ENCODE measurements around the gene EVPL.
A peak's percentile ranks its signal among the peaks of the same experiment; 100 is the strongest.
"Not testable (repeated sequence)": the region's sequence is repeated elsewhere in the genome, so short reads cannot be mapped to it uniquely, and the experiment has no call there.

The EVPL gene

DNA sequence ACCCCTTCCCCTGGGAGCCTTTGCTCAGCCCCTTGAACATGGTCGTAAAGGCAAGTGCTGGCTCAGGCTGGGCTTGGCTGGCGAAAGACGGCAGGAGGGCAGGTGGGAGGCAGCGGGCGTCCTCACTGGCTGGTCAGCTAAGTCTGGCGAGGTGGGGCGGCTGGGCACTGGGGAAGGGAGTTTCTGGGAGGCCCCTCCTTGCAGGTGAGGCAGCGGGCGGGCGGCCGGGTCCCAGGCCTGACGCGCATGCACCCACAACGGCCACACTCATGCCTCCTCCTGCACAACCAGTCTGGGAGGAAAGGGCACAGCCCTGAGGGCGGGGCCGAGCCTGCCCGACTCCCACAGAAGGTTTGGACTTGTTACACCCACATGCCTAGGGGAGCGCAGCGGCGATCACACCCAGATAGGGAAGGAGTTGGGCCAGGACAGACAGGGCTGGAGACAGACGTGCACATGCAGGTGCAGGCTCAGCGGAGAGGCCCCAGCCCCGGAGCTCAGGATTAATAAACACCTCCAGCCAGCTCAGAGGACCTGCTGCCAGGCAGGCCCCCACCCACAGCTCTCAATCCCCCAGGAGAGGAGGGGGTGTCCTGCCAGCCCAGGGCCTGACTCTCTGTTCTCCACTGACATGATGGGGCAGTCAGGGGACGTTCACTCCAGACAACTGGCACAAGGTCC lies at the start of gene EVPL:
TSS of gene EVPL (minus strand) at position 148 of the 681 bp plus-strand sequence. CDS start at position 40, 108 bp downstream.
- DNase-seq: no peak

DNA sequence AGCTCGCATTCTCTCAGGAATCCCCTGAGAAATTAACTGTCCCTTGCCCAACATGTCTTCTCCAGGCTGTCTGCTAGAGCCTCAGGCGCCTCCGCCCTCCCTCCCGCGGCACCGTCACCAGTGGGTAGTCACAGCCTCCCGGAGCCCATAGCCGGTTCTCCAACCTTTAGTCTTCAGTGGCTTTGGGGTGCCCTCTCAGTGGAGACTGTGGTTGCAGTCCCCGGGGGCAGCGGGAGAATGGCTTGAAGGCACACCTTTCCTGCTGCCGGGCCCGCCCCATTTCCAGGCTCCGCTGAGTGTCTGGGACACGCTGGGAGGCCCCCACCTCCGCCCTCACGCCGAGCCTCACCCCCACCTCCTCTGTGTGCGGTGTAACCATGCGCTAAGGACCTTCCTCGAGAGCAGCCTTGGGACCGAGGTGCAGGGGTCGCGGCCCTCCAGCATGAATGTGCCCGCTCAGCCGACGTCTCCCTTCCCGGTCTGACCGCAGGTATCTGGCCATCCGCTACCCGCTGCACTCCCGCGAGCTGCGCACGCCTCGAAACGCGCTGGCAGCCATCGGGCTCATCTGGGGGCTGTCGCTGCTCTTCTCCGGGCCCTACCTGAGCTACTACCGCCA lies 49.1 kb upstream of the EVPL start:
- DNase-seq: no peak

DNA sequence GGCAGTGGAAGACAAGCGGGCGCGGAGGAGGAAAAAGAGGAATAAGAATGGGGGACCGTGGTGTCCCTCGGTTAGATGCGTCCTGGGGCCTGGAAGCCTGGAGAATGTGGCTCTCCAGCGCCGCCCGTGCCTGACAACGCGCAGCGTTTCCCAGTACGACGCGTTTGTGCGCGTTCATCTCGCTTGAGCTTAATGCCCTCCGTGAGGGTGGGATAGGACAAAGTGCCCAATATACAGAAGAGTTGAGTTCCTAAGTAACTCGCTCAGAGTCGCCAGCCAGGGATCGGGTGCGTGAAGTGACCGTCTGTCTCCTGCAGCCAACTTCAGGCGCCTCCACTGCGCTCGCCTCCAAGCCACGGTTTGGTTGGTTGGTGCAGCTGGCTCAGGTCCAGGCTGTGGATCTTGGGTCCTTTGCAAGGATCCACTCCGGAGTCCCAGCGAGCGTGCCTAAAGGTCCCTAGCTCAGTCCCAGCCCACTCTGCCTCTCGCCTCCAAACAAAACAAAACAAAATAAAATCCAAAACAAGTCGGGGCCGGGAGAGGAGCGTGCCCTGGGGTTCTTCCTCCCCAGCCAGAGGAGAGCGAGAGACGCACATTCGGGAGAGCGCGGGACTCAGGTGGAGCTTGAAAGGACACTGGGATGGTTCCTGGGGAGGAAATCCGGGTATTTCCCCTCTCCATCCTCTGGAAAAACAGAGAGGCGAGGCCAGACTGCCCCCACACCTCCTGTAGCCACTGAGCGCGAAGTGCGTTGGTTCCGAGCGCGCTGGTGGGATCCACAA lies 48.4 kb upstream of the EVPL start:
- DNase-seq: no peak

DNA sequence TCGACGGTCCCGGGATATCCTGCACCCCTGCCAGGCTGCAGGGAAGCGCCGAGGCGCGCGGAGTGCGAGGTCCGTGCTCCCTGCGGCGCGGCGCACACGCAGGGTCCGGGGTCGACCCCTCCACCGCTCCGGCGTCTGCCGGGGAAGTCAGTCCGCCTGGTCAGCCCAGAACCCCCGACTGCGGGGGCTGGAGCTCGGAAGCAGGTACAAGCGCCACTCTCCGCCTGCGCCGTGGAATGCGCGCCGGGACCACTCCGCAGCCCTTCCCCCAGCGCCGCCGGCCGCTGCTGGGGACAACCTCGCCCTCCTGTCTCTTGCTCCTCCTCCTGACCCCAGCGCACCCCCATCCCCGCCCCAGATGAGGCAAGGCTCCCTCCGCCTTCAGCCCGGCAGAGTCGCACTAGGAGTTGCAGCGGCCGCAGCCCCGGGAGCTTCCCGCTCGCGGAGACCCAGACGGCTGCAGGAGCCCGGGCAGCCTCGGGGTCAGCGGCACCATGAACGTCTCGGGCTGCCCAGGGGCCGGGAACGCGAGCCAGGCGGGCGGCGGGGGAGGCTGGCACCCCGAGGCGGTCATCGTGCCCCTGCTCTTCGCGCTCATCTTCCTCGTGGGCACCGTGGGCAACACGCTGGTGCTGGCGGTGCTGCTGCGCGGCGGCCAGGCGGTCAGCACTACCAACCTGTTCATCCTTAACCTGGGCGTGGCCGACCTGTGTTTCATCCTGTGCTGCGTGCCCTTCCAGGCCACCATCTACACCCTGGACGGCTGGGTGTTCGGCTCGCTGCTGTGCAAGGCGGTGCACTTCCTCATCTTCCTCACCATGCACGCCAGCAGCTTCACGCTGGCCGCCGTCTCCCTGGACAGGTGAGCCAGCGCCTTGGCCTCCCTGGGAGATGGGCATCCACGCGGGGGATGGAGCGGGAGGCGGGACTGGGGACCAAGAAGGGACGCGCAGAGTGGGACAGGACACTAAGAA lies 47.6 kb upstream of the EVPL start, which contains the start of gene GALR2:
TSS of gene GALR2 (plus strand) at position 392 of the 974 bp plus-strand sequence. CDS start at position 495, 103 bp downstream.
- DNase-seq: no peak

DNA sequence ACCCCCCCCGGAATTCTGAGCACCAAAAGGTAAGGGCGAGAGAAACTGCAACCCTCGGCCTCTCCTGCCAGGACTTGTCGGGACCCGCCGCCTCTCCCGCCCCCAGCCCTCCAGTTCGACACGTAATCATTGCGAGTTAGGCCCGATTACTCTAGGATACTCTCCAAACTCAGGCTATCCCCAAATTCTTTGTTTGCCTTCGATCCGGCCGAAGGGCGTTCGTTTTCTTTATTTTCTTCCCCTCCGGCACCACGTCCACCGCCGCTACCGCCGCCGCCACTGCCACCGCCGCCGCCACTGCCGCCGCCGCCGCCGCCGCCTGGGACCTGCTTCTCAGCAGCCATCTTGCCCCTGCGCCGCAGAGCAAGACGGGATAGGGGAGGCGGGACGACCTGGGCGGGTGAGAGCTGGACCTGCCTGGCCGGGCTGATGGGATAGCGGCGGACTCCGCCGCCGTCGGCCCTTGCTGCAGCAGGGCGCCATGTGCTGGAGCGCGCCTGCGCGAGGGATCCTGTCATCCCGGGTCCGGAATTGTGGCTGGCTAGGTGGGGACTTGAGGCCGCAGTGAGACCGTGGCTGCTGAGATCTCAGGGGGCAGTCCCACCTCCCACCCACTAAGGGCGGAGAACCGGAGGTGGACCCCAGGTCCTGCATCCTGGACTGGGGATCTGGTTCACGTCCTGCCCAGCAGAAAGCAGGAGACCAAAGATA lies 45.2 kb upstream of the EVPL start, which contains the start of gene SRP68:
TSS of gene SRP68 (minus strand) at position 370 of the 711 bp plus-strand sequence. CDS start at position 344, 26 bp downstream.
- peak; percentile 86 for DNase-seq

DNA sequence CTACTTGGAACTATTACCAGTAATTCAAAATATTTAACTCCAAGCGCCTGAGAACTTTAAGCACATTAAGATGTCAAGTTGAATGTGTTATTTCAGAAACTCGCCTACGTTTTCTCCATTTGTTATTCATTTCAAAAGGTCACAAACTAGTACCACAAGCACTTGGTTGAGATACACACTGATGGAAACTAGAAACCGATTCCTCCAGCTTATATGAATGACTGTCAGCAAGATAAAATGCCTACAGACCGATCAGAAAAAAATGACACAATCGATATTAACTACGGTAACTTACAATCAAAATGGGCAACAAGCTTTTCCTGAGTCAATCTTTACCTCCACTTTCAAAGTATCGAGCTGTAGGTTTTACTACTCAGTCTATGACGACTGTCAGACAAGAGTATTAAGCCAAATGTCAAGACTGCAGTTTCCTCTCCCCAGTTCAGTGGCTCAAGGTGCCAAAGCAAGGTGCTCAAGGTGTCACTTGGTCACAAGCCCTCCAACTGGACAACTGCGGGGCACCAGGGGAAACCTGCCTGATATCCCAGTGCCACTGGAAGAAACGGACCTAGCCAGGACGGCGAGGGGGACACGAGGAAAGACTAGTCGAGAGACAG lies 44.5 kb upstream of the EVPL start:
- DNase-seq: no peak

DNA sequence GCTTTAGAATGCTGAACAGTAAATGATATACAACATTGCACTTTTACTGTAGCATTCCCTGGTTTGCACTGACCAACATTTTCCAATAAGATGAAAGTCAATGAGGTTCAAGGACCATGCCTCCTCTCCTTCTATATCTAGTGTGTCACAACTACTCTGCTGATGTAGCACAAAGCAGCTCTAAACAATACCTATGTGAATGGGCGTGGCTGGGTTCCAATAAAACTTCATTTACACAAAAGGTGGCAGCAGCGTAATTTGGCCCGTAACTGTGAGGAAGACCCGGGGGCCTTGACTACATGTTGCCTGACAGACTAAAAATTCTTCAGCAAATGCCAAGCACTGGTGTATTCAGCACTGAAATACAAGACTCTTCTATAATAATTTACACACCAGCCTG lies 38.7 kb upstream of the EVPL start:
- DNase-seq: no peak

DNA sequence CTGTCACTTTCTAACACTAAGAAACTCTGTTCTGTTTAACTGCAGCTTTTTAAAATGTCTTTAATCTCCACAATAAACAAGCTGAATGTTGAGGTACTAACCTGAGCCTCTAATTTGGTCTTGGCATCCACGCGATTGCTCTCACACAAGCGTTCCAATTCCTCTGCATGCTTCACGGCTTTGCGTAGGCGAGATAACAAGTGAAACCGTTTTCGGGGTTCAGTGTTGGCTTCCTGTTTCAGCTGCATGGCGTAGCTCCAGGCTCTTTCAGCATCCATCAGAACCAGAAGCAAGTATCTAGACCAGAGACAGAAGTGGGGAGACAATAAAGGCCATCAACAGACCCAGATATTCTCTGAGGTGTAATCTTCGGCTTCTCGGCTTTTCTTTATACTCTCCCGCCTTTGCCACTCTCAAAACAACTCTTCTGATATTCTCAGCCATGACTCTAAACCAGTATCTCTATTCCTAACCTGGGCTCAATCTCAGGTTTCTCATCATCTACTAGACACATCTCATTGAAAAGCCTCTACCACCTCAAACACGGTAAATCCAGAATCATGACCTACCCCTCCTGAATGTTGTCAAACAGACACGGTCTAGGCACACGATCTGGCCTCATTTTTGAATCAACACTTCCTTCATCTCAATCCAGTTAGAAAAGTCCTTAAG lies 36.9 kb upstream of the EVPL start:
- DNase-seq: no peak

DNA sequence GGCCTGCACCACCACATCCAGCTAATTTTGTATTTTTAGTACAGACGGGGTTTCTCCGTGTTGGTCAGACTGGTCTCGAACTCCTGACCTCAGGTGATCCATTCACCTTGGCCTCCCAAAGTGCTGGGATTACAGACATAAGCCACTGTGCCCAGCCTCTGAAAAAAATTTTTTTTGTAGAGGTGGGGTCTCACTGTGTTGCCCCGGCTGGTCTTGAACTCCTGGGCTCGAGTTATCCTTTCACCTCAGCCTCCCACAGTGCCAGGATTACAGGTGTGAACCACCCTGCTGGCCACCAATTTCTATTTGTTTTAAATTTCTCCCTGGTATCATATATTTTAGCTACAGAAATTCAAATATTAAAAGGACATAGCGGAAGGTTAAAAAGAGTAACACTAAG lies 31.2 kb upstream of the EVPL start:
- DNase-seq: not testable (repeated sequence)

DNA sequence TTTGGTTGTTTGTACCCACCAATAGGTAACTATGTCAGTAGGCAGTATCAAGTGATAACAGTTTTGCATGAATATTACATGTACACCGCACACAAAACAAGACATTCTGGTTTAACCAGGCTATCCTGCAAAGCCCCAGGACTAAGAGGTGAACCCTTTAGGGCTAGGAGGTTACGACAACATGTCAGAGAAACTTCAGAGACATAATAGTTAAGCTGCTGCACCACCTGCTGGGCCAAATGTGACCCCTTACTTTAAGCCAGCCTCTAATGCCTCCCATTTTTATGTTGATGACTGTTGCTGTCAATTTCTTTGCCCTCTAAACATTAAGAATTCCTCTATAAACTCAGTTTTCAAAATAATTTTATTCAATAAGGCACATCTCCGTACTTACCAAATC lies 29.8 kb upstream of the EVPL start:
- no peak for DNase-seq

DNA sequence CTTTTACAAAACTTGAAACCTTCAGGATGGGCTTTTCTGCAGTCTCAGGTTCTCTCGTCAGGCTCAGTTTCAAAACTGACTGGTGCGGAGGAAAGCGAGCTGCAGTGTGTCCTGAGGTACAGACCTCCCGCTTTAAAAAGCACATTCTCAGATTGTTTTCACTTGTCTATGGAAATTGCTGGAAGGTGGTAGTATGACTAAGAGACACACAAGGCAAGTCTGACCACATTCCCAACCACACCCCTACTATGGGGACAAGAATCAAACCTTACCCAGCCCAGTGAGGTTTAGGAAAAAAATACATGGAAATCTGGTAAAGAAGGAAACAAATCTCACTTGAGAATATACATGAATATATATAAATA lies 27.0 kb upstream of the EVPL start:
- DNase-seq: no peak

DNA sequence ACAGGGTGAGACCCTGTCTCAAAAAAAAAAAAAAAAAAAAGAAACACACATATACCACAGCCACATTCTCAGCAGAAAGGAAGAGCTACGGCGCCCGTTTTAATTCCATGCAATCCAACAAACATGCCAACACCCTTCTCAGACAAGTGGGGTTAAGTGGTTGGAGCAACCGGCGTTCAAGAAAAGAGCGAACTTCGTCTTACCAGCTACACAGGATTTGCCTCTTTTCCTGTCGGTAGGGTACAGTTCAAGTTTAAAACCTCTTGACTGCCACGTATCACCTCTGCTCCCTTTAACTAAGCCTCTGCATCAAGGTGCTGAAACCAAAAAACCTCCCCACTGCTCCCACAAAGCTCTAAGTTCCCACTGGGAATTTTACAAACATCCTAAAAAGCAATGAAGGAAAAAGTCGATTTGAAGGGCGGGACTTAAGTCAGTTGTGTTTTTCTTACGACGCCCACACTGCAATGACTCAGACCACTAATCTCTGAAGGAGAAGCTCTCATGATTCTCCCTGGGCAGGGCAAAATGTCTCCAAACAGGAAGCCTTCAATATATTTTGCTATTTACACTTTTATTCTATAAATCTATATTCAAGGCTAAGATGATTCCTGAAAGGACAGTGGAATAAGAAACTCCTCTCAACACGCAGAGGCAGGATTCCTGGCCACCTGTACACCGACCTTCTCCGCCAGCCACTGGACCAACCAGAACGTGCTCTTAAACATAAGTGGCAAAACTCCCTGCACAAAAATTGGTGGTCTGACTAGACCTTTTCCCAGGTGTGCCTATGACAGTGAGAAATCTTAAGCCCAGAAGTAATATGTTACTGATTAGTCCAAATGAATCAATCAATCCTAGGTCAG lies 26.4 kb upstream of the EVPL start:
- DNase-seq: no peak

DNA sequence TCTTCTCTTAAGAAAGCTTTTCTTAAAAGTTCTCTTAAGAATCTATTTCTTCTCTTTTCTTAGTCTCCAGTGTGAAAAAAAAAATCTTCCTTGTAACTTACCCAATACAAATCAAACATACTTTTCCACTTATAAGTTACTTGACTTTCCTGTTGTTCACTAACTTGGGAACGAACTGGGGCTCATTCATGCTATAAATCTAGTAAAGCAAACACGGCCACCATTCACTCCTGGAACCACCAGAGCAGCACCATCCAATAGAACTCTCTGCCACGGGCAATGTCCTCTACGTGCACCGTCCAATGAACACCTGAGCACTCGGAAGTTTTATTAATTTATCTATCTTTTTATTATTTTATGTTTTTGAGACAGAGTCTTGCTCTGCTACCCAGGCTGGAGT lies 24.5 kb upstream of the EVPL start:
- no peak for DNase-seq

DNA sequence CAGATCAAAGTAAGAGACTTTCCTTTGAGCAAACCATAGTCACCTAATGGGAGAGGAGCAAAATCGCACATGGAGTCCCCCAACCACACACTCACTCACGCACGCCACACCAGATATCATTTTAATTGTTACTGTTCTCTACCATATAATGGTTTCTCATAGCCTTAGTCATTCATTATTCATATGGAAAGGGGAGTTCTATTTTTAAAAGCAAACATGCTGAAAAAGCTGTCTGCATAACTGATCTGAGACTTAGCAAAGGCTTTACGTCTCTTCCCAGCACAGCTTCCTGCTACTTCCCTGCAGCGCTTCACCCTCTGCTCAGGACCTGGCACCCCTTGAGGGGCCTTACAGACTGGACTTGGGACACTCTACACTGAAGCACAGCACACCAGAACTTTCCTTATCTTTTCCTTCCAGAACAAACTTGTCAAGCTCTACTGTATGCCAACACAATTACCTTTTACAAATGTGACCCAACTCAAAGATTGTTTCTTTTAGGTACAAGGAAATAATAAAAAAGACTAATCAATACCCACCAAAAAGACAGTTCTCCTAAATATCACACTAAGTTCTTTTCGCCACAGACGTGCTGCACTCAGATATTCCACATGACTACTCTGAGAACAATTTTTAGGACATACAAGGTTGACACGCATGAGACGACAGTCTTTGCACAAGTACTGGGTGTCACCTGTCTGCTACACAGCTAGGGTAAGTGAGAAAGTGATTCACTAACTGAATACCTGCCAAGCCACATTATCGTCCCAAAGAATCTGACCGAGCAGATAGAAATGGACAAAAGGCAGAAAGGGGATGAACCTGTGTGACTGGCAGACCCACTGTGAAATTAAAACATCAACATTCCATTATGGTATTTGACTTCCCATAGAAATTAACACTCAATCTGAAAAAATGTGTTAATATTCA lies 23.7 kb upstream of the EVPL start:
- no peak for DNase-seq

DNA sequence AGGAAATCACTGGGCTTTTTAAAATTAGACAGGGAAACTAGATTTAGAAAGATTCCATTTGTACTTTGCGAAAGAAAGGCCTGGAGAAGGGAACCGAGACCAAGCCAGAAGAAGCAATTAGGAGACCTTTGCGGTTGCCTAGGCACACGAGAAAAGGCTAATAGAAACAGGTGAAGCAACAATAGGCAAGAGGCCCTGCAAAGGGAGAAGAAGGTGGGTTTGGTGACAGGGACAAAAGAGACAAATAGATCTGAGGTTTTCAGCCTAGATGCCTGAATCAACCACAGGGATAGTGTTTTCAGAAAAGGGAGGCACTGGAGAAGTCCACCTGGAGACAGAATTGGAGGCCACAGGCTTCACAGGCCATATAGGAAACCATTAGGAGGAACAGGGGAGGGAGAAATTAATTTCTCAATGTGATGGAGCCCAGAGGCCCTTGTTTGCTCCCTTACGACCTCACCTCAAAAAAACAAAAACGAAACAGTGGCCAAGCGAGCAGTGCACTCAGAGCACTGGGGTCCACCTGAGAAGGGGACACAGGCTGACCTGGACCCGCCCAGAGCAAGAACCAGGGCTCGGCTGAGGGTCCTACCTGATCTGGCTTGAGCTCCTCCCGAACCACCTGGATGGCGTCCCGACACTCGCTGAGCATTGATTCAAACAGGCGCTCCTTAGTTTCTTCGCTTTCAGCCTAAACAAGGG lies 22.9 kb upstream of the EVPL start:
- DNase-seq: no peak

DNA sequence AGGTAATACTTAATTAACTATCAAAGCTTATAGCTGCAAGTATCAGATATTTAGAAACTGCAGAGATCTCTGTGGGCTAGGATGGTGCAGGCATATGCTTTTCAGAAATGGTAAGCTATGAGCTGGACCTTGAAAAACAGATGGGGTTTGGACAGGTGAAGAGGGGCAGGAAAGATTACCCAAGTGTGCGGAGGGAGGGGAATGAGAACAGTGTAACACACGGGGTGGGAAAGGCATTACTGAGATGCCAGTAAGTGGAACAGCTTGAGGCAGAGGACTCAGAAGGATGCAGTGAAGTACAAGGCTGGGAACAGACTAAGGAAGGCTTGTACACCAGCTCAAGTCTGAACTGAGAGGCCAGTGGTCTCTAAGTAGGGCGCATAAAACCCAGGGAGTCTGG lies 22.1 kb upstream of the EVPL start:
- DNase-seq: no peak

DNA sequence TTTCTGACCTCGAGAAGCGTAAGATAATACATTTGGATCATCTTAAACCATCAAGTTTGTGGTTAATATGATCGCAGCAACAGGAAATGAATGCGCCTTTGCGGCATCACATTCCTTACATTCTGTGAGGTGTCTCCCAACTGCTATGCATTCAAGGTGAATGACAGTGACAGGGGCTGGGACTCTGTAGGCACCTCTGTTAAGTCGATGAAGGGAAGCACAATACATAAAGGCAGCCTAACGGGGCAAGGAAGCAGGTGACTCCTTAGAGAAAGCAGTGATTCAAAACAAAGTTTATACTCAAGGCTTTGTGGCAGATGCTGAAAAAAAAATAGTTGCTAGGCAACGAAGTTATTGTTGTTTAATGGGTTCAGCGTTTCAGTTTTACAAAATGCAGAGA lies 21.6 kb upstream of the EVPL start:
- DNase-seq: no peak

DNA sequence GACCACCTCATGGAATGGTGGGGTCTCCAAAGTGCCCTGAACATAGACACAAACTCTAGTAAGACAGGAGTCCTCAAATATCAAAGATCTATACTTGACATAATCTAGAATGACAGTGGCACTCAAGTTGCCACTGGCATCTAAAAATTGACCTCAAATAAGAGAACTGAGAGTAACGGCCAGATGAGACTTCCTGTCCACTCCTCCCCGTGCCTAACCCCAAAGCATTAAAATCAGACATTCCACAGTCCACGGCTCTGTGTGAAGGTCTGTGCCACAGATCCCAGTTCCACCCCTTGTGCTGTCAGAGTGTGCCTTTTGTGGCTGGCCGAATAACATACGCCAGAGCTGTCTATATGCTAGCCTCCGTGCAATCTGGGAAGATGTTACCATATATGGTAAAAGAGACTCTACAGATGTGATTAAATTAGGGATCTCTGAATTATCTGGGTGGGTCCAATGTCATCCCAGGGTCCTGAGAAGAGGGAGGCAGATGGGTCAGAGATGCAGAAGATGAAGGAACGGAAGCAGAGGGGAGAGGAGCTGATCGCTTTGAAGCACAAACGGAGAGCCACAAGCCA lies 21.0 kb upstream of the EVPL start:
- no peak for DNase-seq
